ENCODE results near the gene SYVN1.

Gene SYVN1

GRCh38 chr11:65159012-65159411 lies 24.7 kb upstream of the SYVN1 start:
- no peaks in the 10 kb centered on the region for H3K4me1 ChIP-seq
- H3K9ac ChIP-seq, result no peak overlapping the region
- no peak overlapping the region for H2AFZ ChIP-seq
- no peaks in the 10 kb centered on the region for H3K36me3 ChIP-seq (ENCODE audit: control insufficient read depth, insufficient read depth, low read length)
- no peaks in the 10 kb centered on the region for H3K9me3 ChIP-seq (ENCODE audit: control insufficient read depth, low read length)
- H3K27ac ChIP-seq, result no peak overlapping the region
- no peak overlapping the region for H3K4me3 ChIP-seq (ENCODE audit: low read depth, low read length)
- TF ChIP-seq CTCF (IDR thresholded peaks at IDR 0.05), result no peak
- H3K27me3 ChIP-seq (ENCODE audit: control insufficient read depth, insufficient read depth, low read length), result no peaks in the 10 kb centered on the region
- no peak overlapping the region for H3K4me2 ChIP-seq (ENCODE audit: low read length)
- no peaks in the 10 kb centered on the region for H3K79me2 ChIP-seq

GRCh38 chr11:65157336-65157735 lies 23.0 kb upstream of the SYVN1 start:
- no peak overlapping the region for H3K4me2 ChIP-seq (ENCODE audit: low read length)
- H3K36me3 ChIP-seq (ENCODE audit: control insufficient read depth, insufficient read depth, low read length), result no peaks in the 10 kb centered on the region
- no peak overlapping the region for H2AFZ ChIP-seq
- H3K9me3 ChIP-seq (ENCODE audit: control insufficient read depth, low read length), result no peaks in the 10 kb centered on the region
- H3K9ac ChIP-seq, result no peak overlapping the region
- H3K27me3 ChIP-seq (ENCODE audit: control insufficient read depth, insufficient read depth, low read length), result no peaks in the 10 kb centered on the region
- H3K27ac ChIP-seq, result no peak overlapping the region
- no peak overlapping the region for H3K4me3 ChIP-seq (ENCODE audit: low read depth, low read length)
- no peaks in the 10 kb centered on the region for H3K79me2 ChIP-seq
- TF ChIP-seq CTCF (IDR thresholded peaks at IDR 0.05), result no peak
- H3K4me1 ChIP-seq, result no peaks in the 10 kb centered on the region

GRCh38 chr11:65156926-65157325 lies 22.6 kb upstream of the SYVN1 start:
- Histone ChIP-seq H3K36me3 (ENCODE audit: control insufficient read depth, insufficient read depth, low read length) (no peaks in the 10 kb centered on the region), H3K4me2 (ENCODE audit: low read length) (no peak overlapping the region), H3K9ac (no peak overlapping the region), H3K9me3 (ENCODE audit: control insufficient read depth, low read length) (no peaks in the 10 kb centered on the region), H3K27ac (no peak overlapping the region), H3K27me3 (ENCODE audit: control insufficient read depth, insufficient read depth, low read length) (no peaks in the 10 kb centered on the region), H3K79me2 (no peaks in the 10 kb centered on the region), H2AFZ (no peak overlapping the region), H3K4me3 (ENCODE audit: low read depth, low read length) (no peak overlapping the region), H3K4me1 (no peaks in the 10 kb centered on the region)
- TF ChIP-seq CTCF (IDR thresholded peaks at IDR 0.05), result no peak

- Histone ChIP-seq H3K9me3 (ENCODE audit: control insufficient read depth, low read length) (no peaks in the 10 kb centered on the region), H3K4me1 (no peaks in the 10 kb centered on the region), H3K27ac (no peak overlapping the region), H3K4me3 (ENCODE audit: low read depth, low read length) (no peak overlapping the region), H3K4me2 (ENCODE audit: low read length) (no peak overlapping the region), H2AFZ (no peak overlapping the region), H3K36me3 (ENCODE audit: control insufficient read depth, insufficient read depth, low read length) (no peaks in the 10 kb centered on the region), H3K9ac (no peak overlapping the region), H3K27me3 (ENCODE audit: control insufficient read depth, insufficient read depth, low read length) (no peaks in the 10 kb centered on the region), H3K79me2 (no peaks in the 10 kb centered on the region)
- no peak for TF ChIP-seq CTCF (IDR thresholded peaks at IDR 0.05)
Measured at GRCh38 chr11:65156256-65156655, 21.9 kb upstream of the SYVN1 start.

- Histone ChIP-seq H3K9ac (no peak overlapping the region), H3K36me3 (ENCODE audit: control insufficient read depth, insufficient read depth, low read length) (no peaks in the 10 kb centered on the region), H3K4me1 (no peaks in the 10 kb centered on the region), H3K4me2 (ENCODE audit: low read length) (no peak overlapping the region), H3K27ac (no peak overlapping the region), H3K27me3 (ENCODE audit: control insufficient read depth, insufficient read depth, low read length) (no peaks in the 10 kb centered on the region), H3K79me2 (no peaks in the 10 kb centered on the region), H3K4me3 (ENCODE audit: low read depth, low read length) (no peak overlapping the region), H2AFZ (no peak overlapping the region), H3K9me3 (ENCODE audit: control insufficient read depth, low read length) (no peaks in the 10 kb centered on the region)
- no peak for TF ChIP-seq CTCF (IDR thresholded peaks at IDR 0.05)
Measured at GRCh38 chr11:65152122-65152521, 17.8 kb upstream of the SYVN1 start.

Data from parathyroid adenoma (tissue), 2 donors.